Epithelial cell of prostate (primary cell): ENCODE measurements around the gene PSMA8.
A peak's percentile ranks its signal among the peaks of the same experiment; 100 is the strongest.
"Not testable (repeated sequence)": the region's sequence is repeated elsewhere in the genome, so short reads cannot be mapped to it uniquely, and the experiment has no call there.

Experiments used
- DNase-seq: peaks from one replicate; pipeline ENCODE4 v3.0.0-alpha.2; 2011; ENCODE audit warnings: low read depth, low spot score
- H3K27ac ChIP-seq: fragments of 450-650 bp; 2 replicates; pipeline ENCODE4 v1.5.1; 2017; ENCODE audit warnings: mild to moderate bottlenecking

The PSMA8 gene

DNA sequence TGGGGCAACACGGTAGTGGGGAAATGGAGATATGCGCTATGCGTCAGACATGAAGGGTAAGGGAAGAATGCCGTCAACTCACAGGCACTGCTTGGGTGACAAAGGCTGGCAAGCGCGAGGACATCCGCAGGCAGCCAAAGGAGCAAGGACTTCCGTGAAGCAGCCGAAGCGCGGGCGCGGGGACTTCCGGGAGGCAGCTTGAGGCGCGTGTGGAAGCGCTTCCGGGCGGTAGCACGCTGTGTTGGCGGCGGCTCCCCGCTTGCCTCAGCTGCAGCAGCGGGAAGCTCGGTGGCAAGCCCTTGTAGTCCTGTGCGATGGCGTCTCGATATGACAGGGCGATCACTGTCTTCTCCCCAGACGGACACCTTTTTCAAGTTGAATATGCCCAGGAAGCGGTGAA, at the start of gene PSMA8:
Gene PSMA8, plus strand, starts transcription at position 218 of the 400 bp plus-strand sequence. Its CDS starts 97 bp downstream, at position 315.
- no peak for DNase-seq
- H3K27ac ChIP-seq, result no peak within 1 kb of the TSS

- DNase-seq, result no peak
- no peak overlapping the region for H3K27ac ChIP-seq
These were observed 48.6 kb upstream of the PSMA8 start for GRCh38 chr18:26085056-26085455.

- no peak for DNase-seq
- H3K27ac ChIP-seq, result no peak overlapping the region
These were observed 46.7 kb upstream of the PSMA8 start for GRCh38 chr18:26086959-26087358.

DNA sequence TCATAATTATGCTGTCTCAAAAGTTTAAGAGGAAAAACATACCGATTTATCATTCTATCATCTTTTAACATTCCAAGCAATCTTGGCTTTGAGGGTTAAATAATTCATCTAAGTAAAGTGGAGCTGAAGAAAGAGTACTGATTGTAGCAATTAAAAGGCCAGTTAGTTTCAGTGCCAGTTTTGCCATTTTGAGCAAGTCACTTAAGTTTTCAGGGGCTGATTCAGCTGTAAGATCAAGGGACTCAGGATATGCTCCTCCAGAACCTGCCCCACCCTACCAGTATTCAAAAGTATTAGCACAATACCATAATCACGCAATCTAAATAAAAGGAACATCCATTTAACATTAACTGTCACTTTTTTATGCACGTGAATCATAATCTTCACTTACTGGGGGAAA, 45.2 kb upstream of the PSMA8 start:
- H3K27ac ChIP-seq, result no peak overlapping the region
- DNase-seq, result no peak

DNA sequence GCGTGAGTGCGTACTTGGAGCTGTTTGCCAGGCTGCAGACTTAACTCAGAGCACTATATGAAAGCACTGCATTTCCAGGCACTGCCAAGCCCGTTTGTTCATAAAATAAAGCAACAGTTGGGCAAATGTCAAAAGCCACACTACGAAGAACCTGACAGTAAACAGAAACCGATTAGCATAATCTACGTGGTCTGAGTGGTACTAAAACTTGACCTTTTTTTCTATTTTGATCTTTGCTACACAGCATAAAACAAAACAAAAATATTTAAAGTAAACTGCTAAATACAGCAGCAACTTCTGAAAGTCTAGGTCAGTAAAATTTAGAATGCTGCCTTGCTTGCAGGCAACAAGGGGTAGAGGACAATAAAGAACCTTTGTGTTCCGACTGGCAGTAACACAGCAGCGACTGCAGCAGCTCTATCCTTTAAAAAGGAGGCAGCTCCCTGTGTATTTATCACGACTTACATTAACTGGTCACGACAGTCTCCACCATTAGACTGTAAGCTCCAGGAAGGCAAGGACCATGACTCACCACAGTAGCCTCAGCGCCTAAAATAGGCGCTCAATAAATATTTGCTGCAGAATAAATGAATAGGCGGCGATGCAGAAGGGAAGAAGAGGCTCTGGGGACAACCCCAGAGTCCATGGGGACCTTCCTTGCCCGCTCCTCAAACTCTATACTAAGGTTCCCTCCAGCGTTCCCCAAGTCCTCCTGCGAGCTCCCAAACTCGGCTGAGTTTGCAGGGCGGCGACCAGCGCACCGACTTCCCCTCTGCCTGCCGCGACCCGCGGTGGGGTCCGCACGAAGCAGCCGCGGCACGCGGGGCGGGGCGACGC, 44.2 kb upstream of the PSMA8 start:
- peak overlapping the region; percentile 93 for H3K27ac ChIP-seq
- no peak for DNase-seq

DNA sequence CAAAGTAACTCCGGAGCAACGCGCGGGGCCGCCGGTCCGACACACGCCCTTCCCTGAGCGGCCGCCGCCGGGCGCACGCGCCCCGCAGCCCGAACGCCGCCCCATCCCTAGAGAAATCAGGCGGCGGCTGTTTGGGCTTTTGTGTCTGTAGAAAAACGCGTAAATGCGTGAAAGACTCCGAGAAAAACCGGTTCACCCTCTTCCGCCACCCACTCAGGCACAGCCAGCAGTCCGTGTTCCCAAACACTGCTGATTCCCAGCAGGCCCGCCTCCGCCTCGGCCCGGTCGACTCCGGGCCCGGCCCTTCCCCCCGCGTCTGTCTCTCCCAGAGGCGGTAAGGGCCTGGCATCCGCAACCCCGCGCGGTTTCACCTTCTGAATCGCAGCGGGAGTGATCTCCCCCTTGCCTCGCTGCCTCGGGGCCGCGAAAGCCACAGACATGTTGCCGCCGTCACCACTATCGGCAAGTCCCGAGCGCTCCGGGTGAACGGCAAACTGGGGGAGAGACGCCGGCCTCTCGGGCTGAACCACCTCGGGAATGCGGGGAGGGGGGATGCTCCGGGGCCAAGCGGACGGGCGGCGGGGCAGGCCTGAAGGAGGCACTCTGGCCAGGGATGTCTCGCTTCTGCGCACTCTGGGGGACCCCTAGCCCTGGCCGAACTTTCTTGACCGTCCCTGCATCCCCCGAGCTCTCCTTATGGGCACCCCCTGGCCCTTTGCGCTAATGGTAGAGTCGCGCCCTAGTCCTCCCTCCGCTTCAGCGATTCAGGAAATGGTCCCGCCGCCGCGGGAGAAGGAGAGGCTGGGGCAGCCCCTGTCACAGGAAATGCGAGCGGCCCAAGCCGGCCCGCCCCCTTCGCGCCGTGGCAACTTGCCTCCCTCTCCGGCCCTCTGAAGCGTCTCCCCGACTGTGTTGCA, 43.3 kb upstream of the PSMA8 start, which contains the start of gene SS18:
Gene SS18, minus strand, starts transcription at position 484 of the 917 bp plus-strand sequence. Its CDS starts 44 bp downstream, at position 440.
- DNase-seq, result peak; percentile 56
- peak within 1 kb of the TSS; percentile 93 for H3K27ac ChIP-seq

DNA sequence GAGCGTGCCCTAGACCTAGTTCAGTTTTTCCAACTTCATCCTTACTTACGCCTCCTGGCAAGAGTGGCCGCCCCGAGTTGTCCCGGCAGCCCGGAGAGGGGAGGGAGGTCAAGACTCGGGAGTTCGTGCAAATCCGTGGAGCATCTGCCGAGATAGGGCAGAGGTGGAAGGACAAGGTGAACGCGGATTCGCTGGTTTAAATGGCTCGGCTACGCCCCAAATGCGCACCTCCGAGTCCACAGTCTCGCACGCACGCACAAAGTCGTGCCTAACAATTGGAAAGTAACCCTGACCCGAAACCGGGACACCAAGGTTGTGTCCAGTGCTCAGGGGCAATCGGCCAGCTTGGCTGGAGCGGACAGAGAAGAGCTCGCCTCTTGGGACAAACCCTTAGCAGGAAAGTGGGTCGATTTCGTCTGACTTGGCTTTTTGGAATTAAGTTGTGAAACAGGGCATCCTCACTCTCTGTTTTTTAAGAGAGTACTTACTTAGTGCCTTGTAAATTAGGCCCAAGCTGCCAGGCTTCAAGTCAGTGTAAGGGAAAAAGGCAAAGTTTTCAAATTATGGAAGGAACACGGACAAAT, 42.5 kb upstream of the PSMA8 start:
- no peak for DNase-seq
- peak overlapping the region; percentile 93 for H3K27ac ChIP-seq

DNA sequence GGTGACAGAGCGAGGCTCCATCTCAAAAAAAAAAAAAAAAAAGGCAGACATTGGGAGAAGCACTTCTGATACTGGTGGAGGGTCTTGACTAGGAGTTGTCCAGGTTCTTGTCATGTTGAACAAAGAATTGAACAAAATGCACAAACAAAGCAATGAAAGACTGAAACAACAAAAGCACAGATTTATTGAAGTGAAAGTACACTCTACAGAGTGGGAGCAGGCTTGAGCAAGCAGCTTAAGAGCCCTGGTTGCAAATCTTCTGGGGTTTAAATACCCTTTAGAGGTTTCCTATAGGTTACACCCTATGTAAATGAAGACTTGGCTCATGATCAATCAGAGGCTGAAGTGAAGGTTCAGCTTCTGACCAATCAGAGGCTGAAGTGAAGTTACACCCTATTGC, 36.8 kb upstream of the PSMA8 start:
- H3K27ac ChIP-seq, result peak overlapping the region; percentile 44
- no peak for DNase-seq

DNA sequence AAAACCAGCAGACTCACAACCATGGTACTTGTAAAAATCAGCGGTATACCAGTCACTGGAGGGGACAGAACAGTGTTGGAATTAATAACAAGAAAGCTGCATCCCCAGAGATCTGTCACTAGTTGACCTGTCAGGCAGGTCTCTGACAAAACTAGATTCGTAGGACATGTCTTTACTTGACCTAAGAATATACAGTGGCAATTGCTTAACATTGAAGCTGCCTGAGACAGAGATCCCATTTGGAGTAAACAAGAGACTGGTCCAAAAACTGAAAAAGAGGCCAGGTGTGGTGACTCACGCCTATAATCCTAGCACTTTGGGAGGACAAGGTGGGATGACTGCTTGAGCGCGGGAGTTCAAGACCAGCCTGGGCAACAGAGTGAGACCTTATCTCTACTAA, 36.1 kb upstream of the PSMA8 start:
- DNase-seq, result peak; percentile 69
- H3K27ac ChIP-seq, result peak overlapping the region; percentile 44

GRCh38 chr18:26103579-26103978, 30.1 kb upstream of the PSMA8 start:
- no peak for DNase-seq
- H3K27ac ChIP-seq, result no peak overlapping the region

DNA sequence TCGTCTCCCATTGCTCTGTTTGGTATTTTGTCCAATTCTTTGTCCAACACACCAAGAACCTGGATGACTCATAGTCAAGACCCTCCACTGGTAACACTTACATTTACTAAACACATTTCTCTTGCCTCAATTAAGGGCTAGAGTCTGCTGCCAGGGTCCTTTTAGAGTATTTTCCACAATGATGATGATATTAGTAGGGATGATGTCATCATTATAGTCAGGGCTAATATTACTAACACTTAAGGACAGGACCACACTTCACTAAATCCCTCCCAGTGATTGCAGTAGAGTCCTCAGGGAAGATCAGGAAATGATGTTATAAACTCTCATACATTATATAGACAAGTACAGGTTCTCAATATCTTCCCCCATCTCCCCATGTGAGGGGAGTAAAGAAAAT, 29.6 kb upstream of the PSMA8 start:
- no peak for DNase-seq
- no peak overlapping the region for H3K27ac ChIP-seq

- DNase-seq, result no peak
- H3K27ac ChIP-seq, result no peak overlapping the region
These were observed 14.4 kb upstream of the PSMA8 start for GRCh38 chr18:26119246-26119645.

GRCh38 chr18:26121476-26121875, 12.2 kb upstream of the PSMA8 start:
- no peak for DNase-seq

GRCh38 chr18:26121994-26122393, 11.7 kb upstream of the PSMA8 start:
- DNase-seq, H3K27ac ChIP-seq: not testable (repeated sequence)

More at GRCh38 chr18:26121476-26121875, 12.2 kb upstream of the PSMA8 start:
- H3K27ac ChIP-seq, result no peak overlapping the region

DNA sequence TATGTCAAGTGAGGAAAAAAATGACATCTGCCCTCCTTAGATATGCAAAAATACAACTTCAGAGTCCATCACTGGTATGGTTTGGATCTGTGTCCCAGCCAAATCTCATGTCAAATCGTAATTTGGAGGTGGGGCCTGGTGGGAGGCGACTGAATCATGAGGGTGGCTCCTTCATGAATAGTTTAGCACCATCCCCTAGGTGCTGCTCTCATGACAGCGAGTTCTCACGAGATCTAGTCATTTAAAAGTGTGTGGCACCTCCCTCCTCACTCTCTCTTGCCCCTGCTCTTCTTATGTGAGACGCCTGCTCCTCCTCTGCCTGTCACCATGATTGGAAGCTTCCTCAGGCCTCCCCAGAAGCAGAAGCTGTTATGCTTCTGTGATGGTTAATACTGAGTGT, 5.9 kb upstream of the PSMA8 start:
- no peak for DNase-seq
- H3K27ac ChIP-seq, result no peak overlapping the region

GRCh38 chr18:26128192-26128591, 5.5 kb upstream of the PSMA8 start:
- not testable (repeated sequence) for H3K27ac ChIP-seq, DNase-seq

DNA sequence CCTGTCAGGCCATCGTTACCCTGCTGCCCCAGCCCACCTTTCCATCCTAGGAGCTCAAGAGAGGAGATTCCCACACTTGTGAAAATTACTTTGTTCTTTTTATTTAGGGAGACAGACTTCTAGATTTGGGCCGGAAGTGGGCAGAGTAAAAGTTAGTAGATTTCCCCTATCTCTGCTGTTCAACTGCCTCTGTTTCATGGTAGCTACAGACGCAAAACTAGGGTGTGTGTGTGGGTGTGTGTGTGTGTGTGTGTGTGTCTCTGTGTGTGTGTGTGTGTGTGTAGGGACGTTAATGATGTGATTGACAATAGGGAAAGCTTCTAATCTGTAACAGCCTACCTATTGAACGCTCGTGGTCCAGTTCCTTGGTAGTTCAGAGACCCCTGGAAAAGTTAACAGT, 438 bp downstream of the PSMA8 start:
- H3K27ac ChIP-seq, result no peak overlapping the region
- DNase-seq, result no peak

DNA sequence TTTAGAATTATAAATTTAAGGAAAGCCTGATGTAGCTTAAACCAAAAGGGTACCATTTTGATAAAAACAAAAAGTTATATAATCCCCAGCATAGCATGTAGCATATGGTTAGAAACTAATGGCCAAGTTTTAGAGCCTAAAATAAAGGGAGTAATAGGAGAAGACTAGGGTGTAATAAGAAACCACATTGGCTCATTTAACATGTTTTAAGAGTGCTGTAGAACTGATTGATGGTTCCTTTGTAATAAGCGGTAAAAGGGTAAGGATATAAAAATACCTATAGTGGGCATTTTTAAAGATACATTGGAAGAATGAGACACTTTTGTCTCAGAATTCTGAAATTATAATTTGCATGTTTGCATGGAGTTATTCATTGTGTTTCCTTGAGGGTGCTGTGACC, 1.9 kb downstream of the PSMA8 start:
- DNase-seq, result no peak
- no peak overlapping the region for H3K27ac ChIP-seq

DNA sequence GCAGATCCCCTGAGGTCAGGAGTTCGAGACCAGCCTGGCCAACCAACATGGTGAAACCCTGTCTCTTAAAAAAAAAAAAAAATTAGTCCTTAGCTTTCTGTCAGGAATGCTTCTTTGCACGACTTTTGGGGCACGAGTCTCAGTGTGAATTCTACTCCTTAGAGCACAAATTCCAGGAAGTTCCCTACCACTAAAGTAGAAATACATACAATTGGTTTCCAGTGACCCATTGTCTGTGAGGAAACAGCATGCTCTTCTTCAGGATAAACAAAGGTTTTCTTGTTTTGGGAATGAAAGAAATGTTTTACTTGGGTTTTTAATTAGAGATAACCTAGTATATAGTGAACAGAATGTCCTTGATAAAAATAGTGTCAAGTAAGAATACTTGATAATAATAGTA, 23.7 kb downstream of the PSMA8 start:
- no peak overlapping the region for H3K27ac ChIP-seq
- no peak for DNase-seq

GRCh38 chr18:26159353-26159752, 25.7 kb downstream of the PSMA8 start:
- no peak overlapping the region for H3K27ac ChIP-seq
- no peak for DNase-seq

- DNase-seq, result no peak
- no peak overlapping the region for H3K27ac ChIP-seq
These were observed 30.9 kb downstream of the PSMA8 start for GRCh38 chr18:26164571-26164970.
